Stimulated activated CD4-positive, alpha-beta T cell treated with anti-CD3 and anti-CD28 coated beads, TNF-alpha, amount 100 ng/mL, for 48 hours (primary cell): Measurements from ENCODE around the gene TTC6.

Experiments used
- DNase-seq, 3 donors: peaks; one replicate each; pipeline ENCODE4 v3.0.0-alpha.2; 2020; ENCODE audit warnings: low read depth in 3 of 3

TTC6 gene

GRCh38 chr14:37625597-37626595 is 30.5 kb downstream of the TTC6 start:
- DNase-seq = no peak

- DNase-seq = no peak
Measured at GRCh38 chr14:37637341-37637740, 41.9 kb downstream of the TTC6 start.

- DNase-seq = no peak
Measured at GRCh38 chr14:37638599-37638998, 43.2 kb downstream of the TTC6 start.

- DNase-seq = no peak
Measured at GRCh38 chr14:37641117-37641516, 45.7 kb downstream of the TTC6 start.

- no peak for DNase-seq
Measured at GRCh38 chr14:37642125-37642524, 46.7 kb downstream of the TTC6 start.

GRCh38 chr14:37643701-37644100 is 48.3 kb downstream of the TTC6 start:
- DNase-seq = no peak
